A549 (cell line): Measurements from ENCODE around the gene OR2T8. TPM values are rescaled to one million over a fixed set of nuclear protein-coding genes. Genes with fewer than 3 reads are reported as not detected.

Source experiments
- ATAC-seq, 2 experiments: fragments of 200-7000 bp in 1 of 2; fragments of >200 bp in 1 of 2; cut with Nextera tagmentation in 1 of 2; cut with Tn5 transposase in 1 of 2; 3 replicates each; pipeline versions ENCODE4 v1.8.0 to v1.9.1; 2018 to 2020; ENCODE audit warnings: mild to moderate bottlenecking in 1 of 2, moderate library complexity in 1 of 2
- CTCF ChIA-PET: fragments of 300-600 bp; sonication (Branson Sonifier 250); formaldehyde crosslinking; extraction: SDS; loops from one replicate; lab custom pipeline; 2021; ENCODE audit warnings: antibody characterized with exemption, inconsistent platforms; lab: Yijun Ruan, JAX
- POLR2A ChIA-PET: fragments of 350-600 bp; formaldehyde crosslinking; extraction: SDS; loops from one replicate; lab custom pipeline; 2021; ENCODE audit warnings: antibody characterized with exemption, inconsistent platforms; lab: Yijun Ruan, JAX
- DNase-seq, 2 experiments: peaks; one replicate each; pipeline versions ENCODE4 v3.0.0 to v3.0.0-alpha.2; 2011 to 2016; ENCODE audit warnings: low read depth in 1 of 2, low spot score in 1 of 2
- FAIRE-seq: peaks from 2 replicates; lab custom pipeline; 2011; peaks lifted over from hg19 to GRCh38; lab: Jason Lieb, UNC
- H3K27ac ChIP-seq, 2 experiments: fragments of >200 bp; sonication (Bioruptor Twin); formaldehyde crosslinking; 3 replicates each; pipeline ENCODE4 v1.5.1; 2016 to 2017
- H3K4me1 ChIP-seq: fragments of >200 bp; sonication (Bioruptor Twin); formaldehyde crosslinking; 3 replicates; pipeline ENCODE4 v1.6.1; 2016
- H3K4me2 ChIP-seq: fragments of >200 bp; sonication (Bioruptor Twin); formaldehyde crosslinking; 3 replicates; pipeline ENCODE4 v1.6.1; 2016
- H3K4me3 ChIP-seq: fragments of >200 bp; sonication (Bioruptor Twin); formaldehyde crosslinking; 3 replicates; pipeline ENCODE4 v1.5.1; 2016
- H3K9me3 ChIP-seq: fragments of >200 bp; sonication (Bioruptor Twin); formaldehyde crosslinking; 3 replicates; pipeline ENCODE4 v1.6.1; 2016
- BHLHE40 ChIP-seq: IDR thresholded peaks from 2 replicates; pipeline ENCODE4 v1.6.1; 2012; ENCODE audit warnings: low read depth, low read length, inconsistent platforms
- ESRRA ChIP-seq: fragments of 150-350 bp; IDR thresholded peaks from 2 replicates; pipeline ENCODE4 v1.6.1; 2014; ENCODE audit warnings: mild to moderate bottlenecking, low read length, borderline replicate concordance
- FOSB ChIP-seq: fragments of 250-450 bp; sonication (Bioruptor Pico); IDR thresholded peaks from 2 replicates; pipeline ENCODE4 v1.5.0; 2020; ENCODE audit warnings: mild to moderate bottlenecking, moderate library complexity
- FOSL2 ChIP-seq, 2 experiments: fragments of 450-650 bp in 1 of 2; fragments of >200 bp in 1 of 2; sonication (Bioruptor Twin) in 1 of 2; formaldehyde crosslinking; IDR thresholded peaks; 2 replicates each; pipeline versions ENCODE4 v1.5.0 to v1.6.1; 2016 to 2020; ENCODE audit warnings: mild to moderate bottlenecking in 1 of 2, moderate library complexity in 1 of 2
- HDAC2 ChIP-seq: fragments of 200-600 bp; sonication (generic); IDR thresholded peaks from 2 replicates; pipeline ENCODE4 v1.6.1; 2016
- HOXB5 ChIP-seq: fragments of 250-450 bp; sonication (Bioruptor Pico); IDR thresholded peaks from 2 replicates; pipeline ENCODE4 v1.5.0; 2020; ENCODE audit warnings: mild to moderate bottlenecking, moderate library complexity
- KDM1A ChIP-seq: fragments of 200-600 bp; sonication (generic); IDR thresholded peaks from 2 replicates; pipeline ENCODE4 v1.6.1; 2016; ENCODE audit warnings: low read depth, mild to moderate bottlenecking
- NFE2L2 ChIP-seq: fragments of 150-350 bp; conservative IDR thresholded peaks from 2 replicates; pipeline ENCODE4 v1.6.1; 2014; ENCODE audit warnings: low read length
- NPAS2 ChIP-seq: fragments of 250-450 bp; sonication (Bioruptor Pico); IDR thresholded peaks from 2 replicates; pipeline ENCODE4 v1.8.0; 2022; ENCODE audit warnings: mild to moderate bottlenecking, moderate library complexity, borderline replicate concordance
- PHF8 ChIP-seq: fragments of 200-600 bp; sonication (generic); IDR thresholded peaks from 2 replicates; pipeline ENCODE4 v1.6.1; 2016; ENCODE audit warnings: low read depth, mild to moderate bottlenecking, antibody characterized with exemption, moderate library complexity, borderline replicate concordance
- RAD21 ChIP-seq, 2 experiments: fragments of >200 bp in 1 of 2; sonication (Bioruptor Twin) in 1 of 2; formaldehyde crosslinking in 1 of 2; IDR thresholded peaks in 1 of 2; conservative IDR thresholded peaks in 1 of 2; 2 replicates in 1 of 2; 3 replicates in 1 of 2; pipeline ENCODE4 v1.6.1; 2012 to 2018; ENCODE audit warnings: inconsistent platforms in 1 of 2
- RARB ChIP-seq: fragments of 250-450 bp; sonication (Bioruptor Pico); IDR thresholded peaks from 2 replicates; pipeline ENCODE4 v1.8.0; 2021; ENCODE audit warnings: mild to moderate bottlenecking, moderate library complexity
- SMC3 ChIP-seq: fragments of >200 bp; sonication (Bioruptor Twin); formaldehyde crosslinking; IDR thresholded peaks from 3 replicates; pipeline ENCODE4 v1.6.1; 2018; ENCODE audit warnings: inconsistent platforms
- SREBF2 ChIP-seq: fragments of 450-650 bp; IDR thresholded peaks from 2 replicates; pipeline ENCODE4 v1.6.1; 2014; ENCODE audit warnings: mild to moderate bottlenecking, moderate library complexity
- TFCP2L1 ChIP-seq: fragments of 250-450 bp; sonication (Bioruptor Pico); IDR thresholded peaks from 2 replicates; pipeline ENCODE4 v1.5.0; 2021; ENCODE audit warnings: mild to moderate bottlenecking
- TP53 ChIP-seq: fragments of 250-450 bp; sonication (Bioruptor Pico); IDR thresholded peaks from 2 replicates; pipeline ENCODE4 v1.5.0; 2021; ENCODE audit warnings: mild to moderate bottlenecking, moderate library complexity
- ZC3H11A ChIP-seq: fragments of 450-650 bp; IDR thresholded peaks from 2 replicates; pipeline ENCODE4 v1.6.1; 2014; ENCODE audit warnings: antibody characterized with exemption, mild to moderate bottlenecking
- ZFP36 ChIP-seq: fragments of 450-650 bp; IDR thresholded peaks from 2 replicates; pipeline ENCODE4 v1.6.1; 2014; ENCODE audit warnings: borderline replicate concordance; ENCODE audit not compliant: partially characterized antibody
- ZSCAN20 ChIP-seq: fragments of 250-450 bp; sonication (Bioruptor Pico); IDR thresholded peaks from 2 replicates; pipeline ENCODE4 v1.8.0; 2022; ENCODE audit warnings: mild to moderate bottlenecking, moderate library complexity
- WGBS: methylation state at CpG from one replicate; pipeline ENCODE4 v1.1.6; 2017; ENCODE audit errors: missing lambda C conversion rate; 5-methylcytosine and 5-hydroxymethylcytosine counted together
- polyA minus RNA-seq: library from RNA; depleted of rRNA, polyadenylated mRNA; stranded (reverse); fragments of >200 nt; gene quantifications from 2 replicates; pipeline ENCODE4 v1.2.3, GENCODE V29; 2011; rRNA and poly(A)+ RNA removed
- polyA plus RNA-seq, 4 experiments: library from polyadenylated mRNA; depleted of rRNA in 3 of 4; stranded (reverse); fragments of >200 nt; fragmentation: RNase III in 1 of 4; extraction: RNeasy Plus Mini Kit Qiagen cat#74134 plus additional on column Dnase treatment in 1 of 4; gene quantifications; 2 replicates in 3 of 4; 3 replicates in 1 of 4; pipeline ENCODE4 v1.2.3, GENCODE V29; 2011 to 2017
- TF ChIP-seq, protein P1 (sequence below): fragments of 250-450 bp; sonication (Bioruptor Pico); IDR thresholded peaks from 2 replicates; pipeline ENCODE4 v1.5.0; 2020; ENCODE audit warnings: low read depth, mild to moderate bottlenecking, moderate library complexity
- TF ChIP-seq, protein P2 (sequence below): IDR thresholded peaks from 2 replicates; pipeline ENCODE4 v1.6.1; 2012; ENCODE audit warnings: low read depth, borderline replicate concordance
- TF ChIP-seq, protein P3 (sequence below): IDR thresholded peaks from 2 replicates; pipeline ENCODE4 v1.6.1; 2012

The OR2T8 gene, protein sequence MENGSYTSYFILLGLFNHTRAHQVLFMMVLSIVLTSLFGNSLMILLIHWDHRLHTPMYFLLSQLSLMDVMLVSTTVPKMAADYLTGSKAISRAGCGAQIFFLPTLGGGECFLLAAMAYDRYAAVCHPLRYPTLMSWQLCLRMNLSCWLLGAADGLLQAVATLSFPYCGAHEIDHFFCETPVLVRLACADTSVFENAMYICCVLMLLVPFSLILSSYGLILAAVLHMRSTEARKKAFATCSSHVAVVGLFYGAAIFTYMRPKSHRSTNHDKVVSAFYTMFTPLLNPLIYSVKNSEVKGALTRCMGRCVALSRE
- polyA plus RNA-seq (2011; rRNA removed), result not detected in 2 replicates
- polyA plus RNA-seq (2012; cell fraction: cytosol; rRNA removed), result not detected in 2 replicates
- not detected in 2 replicates for polyA plus RNA-seq (2012; cell fraction: nucleus; rRNA removed)
- polyA plus RNA-seq (2017; fragmentation: RNase III; extraction: RNeasy Plus Mini Kit Qiagen cat#74134 plus additional on column Dnase treatment), result not detected in 3 replicates
- not detected in 2 replicates for polyA minus RNA-seq

DNA sequence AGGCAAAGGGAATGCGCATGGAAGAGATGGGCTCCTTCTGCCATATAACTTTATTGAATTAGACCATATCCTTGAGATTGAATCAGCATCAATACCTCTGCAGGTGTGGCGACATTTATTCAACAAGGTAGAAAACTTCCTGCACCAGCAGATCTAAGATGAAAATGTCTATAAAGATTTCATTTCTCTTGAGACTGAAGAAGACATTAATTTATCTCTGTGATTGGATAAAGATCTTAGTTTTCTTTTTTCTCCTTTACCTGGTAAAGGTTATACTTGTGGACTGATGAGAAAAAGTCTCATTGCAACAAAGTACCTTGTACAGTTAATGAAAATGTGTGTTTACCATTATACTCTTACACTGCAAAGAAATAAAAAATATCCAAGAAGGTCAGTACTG is at the start of gene OR2T8:
OR2T8 (plus strand) TSS at position 301 of the 400 bp plus-strand sequence. CDS start 766 bp downstream, outside the sequence.
- TF ChIP-seq, protein P1, sequence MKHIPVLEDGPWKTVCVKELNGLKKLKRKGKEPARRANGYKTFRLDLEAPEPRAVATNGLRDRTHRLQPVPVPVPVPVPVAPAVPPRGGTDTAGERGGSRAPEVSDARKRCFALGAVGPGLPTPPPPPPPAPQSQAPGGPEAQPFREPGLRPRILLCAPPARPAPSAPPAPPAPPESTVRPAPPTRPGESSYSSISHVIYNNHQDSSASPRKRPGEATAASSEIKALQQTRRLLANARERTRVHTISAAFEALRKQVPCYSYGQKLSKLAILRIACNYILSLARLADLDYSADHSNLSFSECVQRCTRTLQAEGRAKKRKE (CRISPR knock-in tag), result no peak
- TF ChIP-seq, protein P2, sequence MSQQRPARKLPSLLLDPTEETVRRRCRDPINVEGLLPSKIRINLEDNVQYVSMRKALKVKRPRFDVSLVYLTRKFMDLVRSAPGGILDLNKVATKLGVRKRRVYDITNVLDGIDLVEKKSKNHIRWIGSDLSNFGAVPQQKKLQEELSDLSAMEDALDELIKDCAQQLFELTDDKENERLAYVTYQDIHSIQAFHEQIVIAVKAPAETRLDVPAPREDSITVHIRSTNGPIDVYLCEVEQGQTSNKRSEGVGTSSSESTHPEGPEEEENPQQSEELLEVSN, result no peak
- no peak for TF ChIP-seq KDM1A
- TF ChIP-seq HOXB5 (CRISPR knock-in tag), result no peak
- TF ChIP-seq ESRRA, result no peak
- no peak for TF ChIP-seq TFCP2L1 (CRISPR knock-in tag)
- TF ChIP-seq ZSCAN20 (CRISPR knock-in tag), result no peak
- TF ChIP-seq ZFP36, result no peak
- TF ChIP-seq HDAC2, result no peak
- no peak for TF ChIP-seq NFE2L2
- no peak for TF ChIP-seq TP53 (CRISPR knock-in tag)
- no peak for TF ChIP-seq PHF8
- Histone ChIP-seq H3K4me2 (no peak within 1 kb of the TSS), H3K9me3 (no peaks in the 10 kb centered on the region), H3K27ac (no peak within 1 kb of the TSS), H3K4me3 (no peak within 1 kb of the TSS), H3K4me1 (no peaks in the 10 kb centered on the region)
- 30% methylated on average over 2 of the region's 2 CpGs for WGBS
- no peak for FAIRE-seq
- CTCF ChIA-PET, result no interaction called here
- no peak for ATAC-seq
- DNase-seq, result no peak
- POLR2A ChIA-PET, result no interaction called here

DNA sequence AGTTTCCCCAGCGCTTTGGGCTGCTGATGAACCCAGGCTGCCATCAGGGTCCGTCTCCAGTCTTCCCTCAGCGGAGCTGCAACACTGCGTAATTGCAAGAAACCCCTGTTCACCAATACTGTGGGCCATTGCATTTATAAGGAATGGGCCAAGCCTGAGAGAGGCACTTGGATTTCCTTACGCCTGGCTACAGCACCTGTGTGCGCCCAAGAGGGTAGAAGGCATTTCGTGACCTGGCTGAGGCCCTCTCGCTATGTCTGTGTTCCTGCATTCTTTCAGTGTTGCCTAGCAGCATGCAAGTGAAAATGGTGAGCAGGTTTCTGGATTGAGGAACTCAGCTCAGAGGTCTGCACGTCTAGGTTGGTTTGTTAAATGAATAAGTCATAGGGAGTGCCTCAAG is 36.7 kb upstream of the OR2T8 start:
- Histone ChIP-seq H3K4me3 (no peak overlapping the region), H3K27ac (no peak overlapping the region), H3K4me1 (no peaks in the 10 kb centered on the region), H3K9me3 (no peaks in the 10 kb centered on the region; the same call in 2 of the 3 replicates), H3K4me2 (no peak overlapping the region)
- TF ChIP-seq RARB (CRISPR knock-in tag) (no peak), TFCP2L1 (CRISPR knock-in tag) (no peak), ZFP36 (no peak), SREBF2 (no peak), BHLHE40 (no peak), FOSL2 (IDR thresholded peaks at IDR 0.05) (no peak), FOSL2 (CRISPR knock-in tag; IDR thresholded peaks at IDR 0.05) (no peak)
- TF ChIP-seq, protein P1 (CRISPR knock-in tag), result no peak
- ATAC-seq, result no peak
- no peak for DNase-seq
- CTCF ChIA-PET, result no interaction called here
- WGBS, result 25% methylated on average over 9 of the region's 9 CpGs
- FAIRE-seq, result no peak
- POLR2A ChIA-PET, result no interaction called here

DNA sequence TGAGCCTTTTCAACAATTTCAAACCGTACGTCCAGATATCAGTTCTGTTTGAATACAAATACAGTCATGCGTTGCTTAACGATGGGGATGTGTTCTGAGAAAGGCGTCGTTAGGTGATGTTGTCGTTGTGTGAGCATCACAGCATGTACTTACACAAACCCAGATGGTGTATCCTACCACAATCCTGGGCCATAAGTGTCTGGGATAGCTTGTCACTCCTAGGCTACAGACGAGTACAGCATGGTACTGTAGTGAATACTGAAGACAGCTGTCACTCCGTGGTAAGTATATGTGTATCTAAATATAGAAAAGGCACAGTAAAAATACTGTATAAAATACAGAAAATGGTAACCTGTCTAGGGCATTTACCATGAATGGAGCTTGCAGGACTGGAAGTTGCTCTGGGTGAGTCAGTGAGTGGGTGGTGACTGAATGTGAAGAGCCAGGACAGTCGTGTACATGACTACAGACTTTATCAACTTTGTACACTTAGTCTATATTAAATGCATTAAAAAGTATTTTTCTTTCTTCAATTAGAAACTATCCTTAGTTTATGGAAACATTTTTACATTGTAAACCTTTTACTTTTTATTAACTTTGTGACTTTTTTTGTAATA is 35.1 kb upstream of the OR2T8 start:
- FAIRE-seq, result no peak

More for the DNA sequence above, 35.1 kb upstream of the OR2T8 start:
- TF ChIP-seq ZC3H11A, result no peak
- TF ChIP-seq NPAS2, result no peak
- TF ChIP-seq, protein P3, sequence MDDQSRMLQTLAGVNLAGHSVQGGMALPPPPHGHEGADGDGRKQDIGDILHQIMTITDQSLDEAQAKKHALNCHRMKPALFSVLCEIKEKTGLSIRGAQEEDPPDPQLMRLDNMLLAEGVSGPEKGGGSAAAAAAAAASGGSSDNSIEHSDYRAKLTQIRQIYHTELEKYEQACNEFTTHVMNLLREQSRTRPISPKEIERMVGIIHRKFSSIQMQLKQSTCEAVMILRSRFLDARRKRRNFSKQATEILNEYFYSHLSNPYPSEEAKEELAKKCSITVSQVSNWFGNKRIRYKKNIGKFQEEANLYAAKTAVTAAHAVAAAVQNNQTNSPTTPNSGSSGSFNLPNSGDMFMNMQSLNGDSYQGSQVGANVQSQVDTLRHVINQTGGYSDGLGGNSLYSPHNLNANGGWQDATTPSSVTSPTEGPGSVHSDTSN, result no peak
- TF ChIP-seq RAD21 (conservative IDR thresholded peaks at IDR 0.05 in 1 of 2, IDR thresholded peaks at IDR 0.05 in 1 of 2), result no peak
- TF ChIP-seq, protein P1 (CRISPR knock-in tag), result no peak
- TF ChIP-seq BHLHE40, result no peak
- TF ChIP-seq KDM1A, result no peak
- no peak for TF ChIP-seq FOSB
- TF ChIP-seq SMC3, result no peak
- Histone ChIP-seq H3K4me1 (no peaks in the 10 kb centered on the region), H3K4me3 (no peak overlapping the region), H3K27ac (no peak overlapping the region), H3K9me3 (no peaks in the 10 kb centered on the region; the same call in 2 of the 3 replicates), H3K4me2 (no peak overlapping the region)
- WGBS, result 49% methylated on average over 10 of the region's 10 CpGs
- CTCF ChIA-PET, result no interaction called here
- ATAC-seq, result no peak
- no peak for DNase-seq
- POLR2A ChIA-PET, result no interaction called here
